ENCODE data around the gene WFDC1. TPM values are rescaled to one million over a fixed set of nuclear protein-coding genes. Genes with fewer than 3 reads are reported as not detected.

The WFDC1 gene
- total RNA-seq, 1 donor from 2014 or later: 334 TPM

- DNase-seq (ENCODE audit: low spot score): no peak
These were observed 7.7 kb downstream of the WFDC1 start for GRCh38 chr16:84302111-84302954.

DNA sequence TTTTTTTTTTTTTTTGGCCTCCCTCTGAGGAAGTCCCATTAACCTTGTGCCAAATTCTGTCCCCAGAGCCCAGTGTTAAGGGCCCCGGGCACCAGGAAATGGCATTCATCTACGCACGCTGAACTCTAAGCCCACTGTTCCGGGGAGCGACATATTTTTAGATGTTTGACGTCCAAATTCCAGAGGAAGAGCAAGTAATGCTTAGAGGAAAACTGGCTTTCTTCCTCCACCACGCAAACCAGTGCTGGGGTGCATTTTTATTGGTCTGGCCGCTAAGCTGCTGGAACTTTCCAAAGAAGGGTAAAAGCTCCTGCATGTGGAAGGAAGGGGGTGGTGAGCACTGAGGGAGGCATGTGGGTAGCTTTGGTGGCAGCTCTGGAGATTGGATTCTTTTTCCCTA is 8.3 kb downstream of the WFDC1 start:
- DNase-seq (ENCODE audit: low spot score): peak; percentile 93

GRCh38 chr16:84303516-84303915 is 8.8 kb downstream of the WFDC1 start:
- DNase-seq (ENCODE audit: low spot score): no peak

DNA sequence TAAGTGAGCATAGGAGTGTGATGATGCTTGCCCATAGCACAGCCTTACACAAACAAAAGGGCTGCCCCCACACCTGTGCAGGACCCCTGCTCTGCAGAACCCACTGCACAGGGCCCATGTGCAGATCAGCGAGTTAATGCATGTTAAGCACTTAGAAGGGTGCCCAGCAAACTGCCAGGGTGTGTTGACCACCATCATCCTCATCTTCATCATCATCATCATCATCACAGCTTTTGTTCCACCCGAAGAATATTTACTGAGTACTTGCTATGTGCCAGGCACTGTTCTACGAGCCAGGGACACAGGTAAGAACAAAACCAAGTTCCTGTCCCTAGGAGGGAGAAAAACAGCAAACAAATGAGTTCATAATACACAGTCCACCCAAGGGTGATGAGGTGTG is 11.9 kb downstream of the WFDC1 start:
- no peak for DNase-seq (ENCODE audit: low spot score)

- DNase-seq (ENCODE audit: low spot score): no peak
These were observed 12.7 kb downstream of the WFDC1 start for GRCh38 chr16:84307209-84307954.

DNA sequence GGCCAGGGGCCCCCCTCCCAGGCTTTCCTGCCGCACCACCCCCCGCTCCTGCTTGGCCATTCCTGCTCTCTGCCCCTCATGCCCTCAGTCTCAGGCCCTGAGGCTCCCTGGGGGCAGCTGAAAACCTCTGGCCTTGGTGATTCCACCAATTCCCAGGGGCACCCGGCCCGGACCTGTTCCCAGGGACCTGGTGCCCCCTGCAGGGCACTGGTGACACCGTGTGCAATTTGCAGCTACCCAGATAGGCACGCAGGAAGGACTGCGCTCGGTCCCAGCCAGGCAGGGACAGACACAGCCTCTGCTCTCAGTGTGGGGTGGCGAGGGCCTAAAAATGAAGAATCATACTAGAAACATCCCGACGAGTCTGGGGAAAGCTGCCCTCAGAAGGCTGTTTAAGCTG is 13.4 kb downstream of the WFDC1 start:
- no peak for DNase-seq (ENCODE audit: low spot score)

DNA sequence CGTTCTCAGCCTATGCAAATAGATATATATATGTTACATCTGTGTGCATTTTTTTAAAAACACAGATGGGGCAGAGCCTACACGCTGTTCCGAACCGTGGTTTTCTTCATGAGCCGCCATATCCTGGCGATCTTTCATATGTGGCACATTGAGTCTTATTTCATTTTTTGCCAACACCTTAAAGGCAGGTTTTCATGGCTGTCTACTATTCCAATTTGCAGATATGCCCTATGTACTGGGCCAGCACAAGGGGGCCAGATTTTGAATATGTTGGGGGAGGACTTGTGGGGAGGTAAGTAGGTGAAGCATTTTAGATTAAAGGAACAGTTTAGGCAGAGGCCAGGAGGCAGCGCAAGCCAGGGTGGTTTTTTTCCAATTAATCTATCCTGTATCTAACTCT is 16.0 kb downstream of the WFDC1 start:
- DNase-seq (ENCODE audit: low spot score): no peak

- DNase-seq (ENCODE audit: low spot score): no peak
These were observed 18.2 kb downstream of the WFDC1 start for GRCh38 chr16:84312783-84313382.

- DNase-seq (ENCODE audit: low spot score): no peak
These were observed 19.2 kb downstream of the WFDC1 start for GRCh38 chr16:84313921-84314320.

- no peak for DNase-seq (ENCODE audit: low spot score)
These were observed 19.7 kb downstream of the WFDC1 start for GRCh38 chr16:84314373-84314772.

GRCh38 chr16:84314814-84315213 is 20.1 kb downstream of the WFDC1 start:
- no peak for DNase-seq (ENCODE audit: low spot score)

GRCh38 chr16:84315422-84315821 is 20.7 kb downstream of the WFDC1 start:
- no peak for DNase-seq (ENCODE audit: low spot score)

GRCh38 chr16:84318091-84318975 is 23.7 kb downstream of the WFDC1 start:
- no peak for DNase-seq (ENCODE audit: low spot score)

- no peak for DNase-seq (ENCODE audit: low spot score)
These were observed 24.6 kb downstream of the WFDC1 start for GRCh38 chr16:84319146-84319760.

DNA sequence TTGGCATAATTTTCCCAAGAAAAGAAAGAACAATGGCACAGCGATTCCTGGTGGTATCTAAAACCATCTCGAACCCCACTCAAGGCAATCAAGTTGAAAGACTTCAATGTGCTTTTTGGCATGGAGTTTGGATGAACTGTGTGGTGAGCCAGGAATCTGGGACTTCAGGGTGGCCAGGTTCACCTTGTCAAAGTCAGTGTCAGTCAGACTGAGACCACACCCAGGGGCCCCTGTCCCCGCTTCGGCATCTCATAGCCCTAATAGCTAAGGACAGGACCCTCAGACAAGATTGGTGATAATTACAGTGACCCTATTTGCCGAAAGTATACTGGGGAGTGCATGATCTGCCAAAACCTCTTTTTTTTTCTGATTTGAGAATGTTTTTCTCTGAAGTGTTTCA is 25.8 kb downstream of the WFDC1 start:
- no peak for DNase-seq (ENCODE audit: low spot score)

GRCh38 chr16:84321932-84322331 is 27.3 kb downstream of the WFDC1 start:
- no peak for DNase-seq (ENCODE audit: low spot score)

DNA sequence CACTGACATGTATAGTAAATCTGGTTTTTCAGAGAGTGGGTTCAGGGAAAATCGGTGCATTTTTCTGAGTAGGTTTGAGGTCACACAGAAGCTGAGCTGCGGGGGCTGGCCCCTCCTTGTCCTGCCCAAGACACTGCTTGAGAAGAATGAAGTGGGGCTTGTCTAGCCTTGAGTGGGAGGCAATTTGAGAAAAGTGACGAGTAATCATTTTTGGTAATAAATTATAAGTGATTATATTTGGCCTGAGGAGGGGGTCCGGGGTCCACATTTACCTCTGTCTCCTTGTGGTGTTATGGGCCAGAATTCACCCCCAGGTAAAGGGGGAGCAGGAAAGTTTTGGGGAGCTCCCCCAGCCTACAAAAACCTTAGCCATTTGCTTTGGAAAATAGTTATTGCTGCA is 28.1 kb downstream of the WFDC1 start:
- DNase-seq (ENCODE audit: low spot score): no peak

DNA sequence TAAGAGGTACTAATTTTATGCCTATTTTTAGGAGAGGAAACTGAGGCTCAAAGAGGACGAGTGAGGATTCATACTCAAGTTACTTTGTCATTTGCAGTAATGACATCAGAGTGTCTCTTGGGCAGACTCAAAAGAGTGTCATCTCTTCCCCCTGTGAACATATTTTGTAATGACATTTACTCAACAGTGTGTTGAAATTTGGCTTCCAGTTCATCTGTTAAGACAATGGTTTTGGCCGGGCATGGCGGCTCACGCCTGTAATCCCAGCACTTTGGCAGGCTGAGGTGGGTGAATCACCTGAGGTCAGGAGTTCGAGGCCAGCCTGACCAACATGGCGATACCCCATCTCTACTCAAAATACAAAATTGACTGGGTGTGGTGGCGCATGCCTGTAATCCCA is 28.9 kb downstream of the WFDC1 start:
- no peak for DNase-seq (ENCODE audit: low spot score)

DNA sequence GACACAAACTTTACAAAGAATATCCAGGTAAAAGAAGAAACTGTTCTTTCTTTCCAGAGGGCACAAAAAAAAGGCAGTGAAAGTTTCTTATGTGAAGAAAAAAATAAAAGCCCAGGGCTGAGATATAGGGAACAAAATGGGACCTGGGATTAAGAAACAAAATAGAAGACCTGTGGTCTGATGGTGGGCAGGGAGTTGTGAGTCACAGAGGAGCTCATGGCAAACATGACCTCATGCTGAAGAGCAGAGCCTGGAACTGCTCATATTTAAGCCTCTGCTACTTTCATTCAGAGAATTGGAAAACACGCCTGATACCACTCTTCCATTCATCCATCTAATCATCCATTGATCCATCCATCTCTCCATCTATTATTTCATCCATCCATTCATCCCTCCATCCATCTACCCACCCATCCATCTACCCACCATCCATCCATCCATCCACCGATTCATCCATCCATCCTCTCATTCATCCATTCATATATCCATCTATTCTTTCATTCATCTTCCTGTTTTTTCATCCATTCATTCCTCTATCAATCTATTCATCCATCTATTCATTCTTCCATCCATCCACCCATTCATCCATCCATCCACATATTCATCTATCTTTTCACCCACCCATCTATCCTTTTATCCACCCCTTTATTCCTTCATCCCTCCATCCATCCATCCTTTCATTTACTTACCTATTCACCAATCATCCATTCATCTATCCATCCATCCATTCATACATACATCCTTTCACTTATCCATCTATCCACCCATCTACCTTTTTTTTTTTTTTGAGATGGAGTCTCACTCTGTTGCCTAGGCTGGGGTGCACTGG is 30.0 kb downstream of the WFDC1 start:
- DNase-seq (ENCODE audit: low spot score): no peak

DNA sequence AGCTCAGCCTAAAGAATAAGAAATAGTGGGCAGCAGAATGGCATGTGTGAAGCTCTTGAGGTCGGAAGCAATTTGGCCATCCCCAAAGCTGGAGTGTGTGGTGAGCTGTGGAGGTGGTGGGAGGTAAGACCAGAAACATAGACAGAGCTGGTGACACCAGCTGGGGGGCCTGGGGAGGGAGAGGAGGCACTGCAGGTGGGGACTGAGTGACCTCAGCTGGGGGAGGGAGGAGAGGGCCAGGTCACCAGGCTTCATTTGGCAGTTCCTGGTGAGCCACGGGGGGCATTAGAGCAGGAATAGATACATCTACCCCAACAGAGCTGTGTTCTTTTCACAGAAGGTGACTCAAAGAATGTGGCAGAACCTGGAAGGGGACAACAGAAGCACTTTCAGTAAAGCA is 31.9 kb downstream of the WFDC1 start:
- DNase-seq (ENCODE audit: low spot score): no peak

All from umbilical cord (tissue), 2 donors.